RPMI8226 (cell line): ENCODE results near the gene ANO1.
A peak's percentile ranks its signal among the peaks of the same experiment; 100 is the strongest.

Source experiments
- DNase-seq: peaks from one replicate; pipeline ENCODE4 v3.0.0-alpha.2; 2015

The ANO1 gene

GRCh38 chr11:70074746-70075145 lies 3.4 kb upstream of the ANO1 start:
- no peak for DNase-seq

- no peak for DNase-seq
These were observed 2.3 kb upstream of the ANO1 start for GRCh38 chr11:70075836-70076235.

- DNase-seq: no peak
These were observed 1.6 kb upstream of the ANO1 start for GRCh38 chr11:70076461-70076931.

DNA sequence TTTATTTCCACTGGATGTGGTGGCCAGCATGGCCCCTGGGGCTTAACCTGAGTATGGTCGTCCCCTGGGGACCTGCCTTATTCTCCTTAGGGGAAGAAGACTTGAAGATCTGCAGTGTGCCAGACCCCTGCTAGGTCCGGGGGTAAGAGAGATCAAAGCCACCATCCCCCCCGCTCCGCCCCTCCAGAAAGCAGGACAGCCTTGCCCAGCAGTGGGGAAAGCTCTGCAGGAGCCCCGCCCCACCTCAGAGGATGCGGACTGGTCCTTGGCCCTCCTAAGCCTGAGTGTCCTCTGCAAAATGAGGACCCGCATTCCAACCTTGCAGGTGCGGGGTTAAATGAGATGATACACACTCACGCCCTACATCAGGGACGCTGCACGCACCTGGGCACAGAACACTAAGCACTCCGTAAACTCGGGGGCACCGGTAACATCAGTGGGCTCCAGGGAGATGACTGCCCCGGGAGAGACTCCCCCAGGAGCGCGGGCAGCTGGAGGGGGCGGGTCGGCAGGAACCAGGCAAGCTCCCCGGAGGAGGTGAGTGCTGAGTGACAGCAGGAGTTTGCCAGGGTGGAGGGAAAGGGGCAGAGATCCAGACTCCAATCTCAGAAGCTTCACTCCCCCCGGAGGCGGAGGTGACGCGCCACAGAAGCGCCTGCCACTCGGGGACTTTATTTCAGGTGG lies 564 bp upstream of the ANO1 start:
- no peak for DNase-seq

GRCh38 chr11:70078781-70079616 lies 882 bp downstream of the ANO1 start:
- DNase-seq: no peak

DNA sequence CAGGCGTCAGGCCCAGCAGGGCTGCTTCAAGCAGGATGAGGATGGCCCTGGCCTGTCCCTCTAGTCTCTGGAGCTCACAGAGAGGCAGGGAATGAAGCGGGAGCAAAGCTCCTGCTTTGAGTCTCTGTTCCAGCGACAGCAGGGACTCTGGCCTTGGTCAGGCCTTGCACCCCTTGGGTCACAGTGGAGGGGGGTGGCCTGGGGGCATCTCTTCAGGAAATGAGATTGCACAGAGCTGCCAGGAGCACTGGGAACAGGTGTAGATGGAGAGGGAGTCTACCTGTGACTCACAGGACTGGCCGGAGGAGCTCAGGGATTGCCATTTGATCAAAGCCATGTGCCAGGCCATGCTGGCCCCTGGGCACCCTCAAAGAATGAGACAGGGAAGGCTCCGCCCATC lies 1.6 kb downstream of the ANO1 start:
- no peak for DNase-seq

- DNase-seq: no peak
These were observed 2.6 kb downstream of the ANO1 start for GRCh38 chr11:70080763-70081162.

GRCh38 chr11:70082829-70083228 lies 4.7 kb downstream of the ANO1 start:
- peak; percentile 56 for DNase-seq

GRCh38 chr11:70084046-70084984 lies 6.2 kb downstream of the ANO1 start:
- DNase-seq: no peak

GRCh38 chr11:70085815-70086769 lies 8.0 kb downstream of the ANO1 start:
- no peak for DNase-seq

- peak; percentile 49 for DNase-seq
These were observed 9.5 kb downstream of the ANO1 start for GRCh38 chr11:70087446-70088167.

- DNase-seq: no peak
These were observed 10.7 kb downstream of the ANO1 start for GRCh38 chr11:70088735-70089250.

DNA sequence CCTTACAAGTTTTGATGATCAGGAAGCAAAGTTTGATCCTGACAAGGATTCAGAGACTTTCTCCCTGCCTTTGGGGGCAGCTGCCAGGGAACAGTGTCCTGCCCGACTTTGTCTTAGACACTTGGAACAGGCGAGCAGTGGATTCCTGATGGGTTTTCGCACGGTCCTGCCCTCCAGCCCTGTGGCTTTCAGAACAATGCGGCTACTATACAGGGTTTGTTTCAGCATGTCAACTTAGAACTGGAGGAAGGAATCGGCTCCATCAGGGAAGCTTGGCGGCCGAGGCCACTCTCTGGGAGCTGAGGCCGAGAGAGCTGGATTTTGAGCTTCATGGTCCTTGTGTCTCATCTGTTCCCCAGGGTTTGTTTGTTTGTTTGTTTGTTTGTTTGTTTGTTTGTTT lies 11.5 kb downstream of the ANO1 start:
- no peak for DNase-seq

- no peak for DNase-seq
These were observed 12.9 kb downstream of the ANO1 start for GRCh38 chr11:70090961-70091381.

GRCh38 chr11:70091638-70092037 lies 13.5 kb downstream of the ANO1 start:
- DNase-seq: no peak

DNA sequence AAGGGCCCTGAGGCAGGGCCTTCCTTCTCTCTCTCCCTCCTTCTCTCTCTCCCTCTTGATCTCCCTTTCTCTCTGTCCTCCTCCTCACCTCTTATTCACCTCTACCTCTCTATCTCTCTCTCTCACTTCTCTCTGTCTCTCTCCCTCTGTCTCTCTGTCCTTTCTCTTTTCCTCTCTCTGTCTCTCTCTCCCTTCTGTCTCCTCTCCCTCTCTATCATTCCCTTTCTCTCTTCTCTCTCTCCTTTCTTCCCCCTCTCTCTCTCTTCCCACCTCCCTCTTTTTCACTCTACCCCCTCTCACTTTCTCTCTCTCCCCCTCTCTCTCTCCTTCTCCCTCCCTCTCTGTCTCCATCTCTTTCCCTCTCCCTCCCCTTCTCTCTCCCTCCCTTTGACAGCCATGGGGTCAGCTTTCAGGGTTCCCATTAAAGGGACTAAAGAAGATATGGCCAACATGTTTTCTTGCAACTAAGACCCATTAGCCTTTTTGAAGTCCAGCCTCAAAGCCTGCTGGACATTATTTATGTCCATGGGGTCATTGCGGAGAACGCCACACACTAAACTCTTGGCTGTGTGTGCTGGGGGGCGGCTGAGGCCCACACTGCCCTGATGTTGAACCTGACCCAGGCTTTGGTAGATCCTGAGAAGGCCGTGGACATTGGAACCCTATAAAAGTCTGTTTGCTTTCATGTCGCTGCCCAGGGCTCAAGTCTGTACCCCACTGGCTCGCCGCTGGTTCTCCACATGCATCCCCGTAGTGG lies 15.0 kb downstream of the ANO1 start:
- DNase-seq: no peak

DNA sequence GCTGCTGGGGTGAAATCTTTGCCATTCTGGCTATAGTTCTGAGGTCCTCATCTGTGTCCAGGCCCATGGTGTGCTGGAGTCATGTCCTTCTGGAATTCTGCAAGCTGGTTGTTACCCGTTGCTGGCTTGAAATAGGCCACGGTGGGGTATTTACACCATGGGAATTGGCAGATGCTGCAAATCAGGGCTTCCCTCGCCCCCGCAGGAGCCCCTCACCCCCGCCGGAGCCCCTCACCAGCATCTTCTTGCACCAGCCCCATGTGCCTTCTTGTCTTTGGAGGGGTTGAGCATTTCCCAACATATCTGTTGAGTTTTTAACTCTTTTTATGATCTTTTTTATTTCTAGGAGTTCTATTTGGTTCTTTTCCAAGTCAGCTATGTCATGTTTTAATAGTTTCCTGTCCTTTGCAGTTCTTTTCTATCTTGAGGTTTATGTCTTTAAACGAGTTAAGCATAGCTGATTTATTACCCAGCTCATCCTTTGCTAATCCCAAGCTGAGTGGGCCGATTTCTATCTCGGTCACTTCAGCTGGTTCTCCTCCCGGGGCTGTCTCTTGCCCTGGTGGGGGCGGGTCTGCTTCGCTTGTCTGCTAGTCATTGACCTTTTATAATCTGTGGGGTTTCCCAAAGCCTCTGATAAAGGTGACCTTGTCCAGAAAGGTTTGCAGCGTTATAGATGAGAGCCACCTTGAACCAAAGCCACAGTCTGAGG lies 17.6 kb downstream of the ANO1 start:
- no peak for DNase-seq

DNA sequence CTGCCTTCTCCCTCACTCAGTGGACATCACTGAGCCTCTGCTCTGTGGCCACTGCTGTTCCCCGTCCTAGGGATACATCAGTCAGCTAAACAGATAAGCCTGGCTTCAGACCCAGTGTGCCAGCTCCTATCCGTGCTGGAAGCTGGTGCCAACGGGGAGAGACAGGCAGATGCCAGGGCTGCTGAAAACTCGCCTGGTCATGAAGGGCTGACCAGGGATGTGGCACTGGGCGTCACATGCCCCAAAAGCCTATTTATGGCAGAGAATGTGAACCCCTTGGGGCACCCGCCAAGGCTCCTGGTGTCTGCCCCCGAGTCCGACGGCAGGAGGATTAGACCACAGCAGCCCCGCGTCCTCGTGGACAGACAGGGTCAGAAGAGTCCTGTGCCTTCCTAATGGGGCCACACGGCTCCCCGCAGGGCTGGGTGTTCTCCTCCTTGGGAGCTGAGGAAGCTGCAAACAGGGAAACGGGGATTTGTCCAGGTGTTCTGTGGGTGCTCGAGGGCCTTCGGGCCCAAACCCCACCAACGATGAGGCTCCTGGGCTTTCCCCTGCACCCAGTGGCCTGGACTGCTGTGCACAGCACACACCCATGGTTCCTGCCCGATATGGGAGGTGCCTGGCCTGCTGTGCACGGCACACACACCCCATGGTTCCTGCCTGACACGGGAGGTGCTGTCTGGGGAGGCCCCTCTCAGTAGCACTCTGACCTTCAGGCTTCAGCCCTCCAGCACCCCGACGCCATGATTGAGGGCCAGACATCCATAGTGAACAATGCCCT lies 19.9 kb downstream of the ANO1 start:
- DNase-seq: no peak

DNA sequence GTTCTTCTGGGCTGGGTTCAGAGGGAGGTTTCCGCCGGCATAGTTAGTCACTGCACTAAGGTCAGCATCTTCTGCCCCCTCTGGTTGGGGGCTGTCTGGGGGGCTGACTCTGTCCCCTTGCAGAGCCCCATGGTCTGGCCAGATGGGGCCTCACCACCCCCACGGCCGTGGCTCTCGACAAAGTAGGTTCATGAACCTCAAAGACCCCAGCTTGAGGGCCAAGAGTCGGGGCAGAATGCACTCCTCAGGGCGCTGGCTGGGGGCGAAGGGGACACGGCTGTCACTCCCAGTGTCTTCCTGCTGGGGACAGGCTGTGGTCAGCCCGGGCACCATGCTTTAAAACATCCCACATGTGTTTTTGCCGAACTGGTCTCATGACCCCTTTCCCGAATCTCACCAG lies 20.8 kb downstream of the ANO1 start:
- no peak for DNase-seq
